NCI-H82 treated with DMSO at 0.1 percent for 48 hours (cell line): ENCODE results near the gene U2AF2.

Experiments
- DNase-seq: peaks from one replicate; lab custom pipeline; 2025; ENCODE audit not compliant: unreplicated experiment; lab: John Stamatoyannopoulos, UW

U2AF2 gene

DNA sequence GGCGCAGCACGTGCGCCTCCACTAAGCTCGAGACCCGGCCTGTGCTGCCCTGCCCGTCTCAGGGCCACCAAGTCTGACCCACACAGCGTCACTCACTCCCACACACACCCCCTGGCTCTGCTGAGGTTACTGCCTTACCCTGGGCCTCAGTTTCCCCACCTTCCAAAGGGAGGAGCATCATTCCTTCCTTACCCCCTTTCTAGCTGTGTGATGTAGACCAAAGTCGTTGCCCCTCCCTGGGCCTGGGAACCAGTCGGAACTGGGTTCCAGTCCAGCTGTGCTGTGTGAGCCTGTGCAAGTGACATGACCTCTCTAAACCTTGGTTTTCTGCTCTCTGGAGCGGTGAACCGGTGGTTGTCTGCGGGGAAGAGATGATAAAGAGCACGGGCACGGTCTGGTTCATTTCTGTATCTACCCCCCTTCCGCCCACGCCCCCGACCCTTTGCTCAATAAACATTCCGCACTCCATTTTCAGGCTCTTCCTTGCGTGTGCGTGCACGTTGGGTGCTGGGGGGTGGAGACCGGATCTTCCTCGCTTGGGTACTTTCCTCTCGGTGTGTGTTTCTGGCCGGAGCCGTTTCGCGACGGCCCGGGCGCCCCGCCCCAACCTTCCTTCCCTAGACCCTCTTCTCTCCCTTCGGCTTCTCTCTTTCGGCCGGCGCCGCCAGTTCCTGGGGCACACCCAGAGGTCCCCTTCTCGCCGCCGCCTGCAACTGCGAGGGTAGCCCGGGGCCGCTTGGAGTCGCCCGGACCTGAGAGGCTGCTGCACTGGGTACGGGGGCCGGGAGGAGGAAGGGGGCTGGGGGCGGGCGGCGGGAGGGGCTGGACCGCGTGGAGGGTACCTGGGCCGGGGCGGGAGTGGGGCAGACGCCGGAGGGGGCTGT, 11.6 kb upstream of the U2AF2 start, which contains the start of gene ZNF581:
ZNF581 (plus strand) TSS at position 647 of the 884 bp plus-strand sequence. CDS start 923 bp downstream, outside the sequence.
- DNase-seq = peak; percentile 54

DNA sequence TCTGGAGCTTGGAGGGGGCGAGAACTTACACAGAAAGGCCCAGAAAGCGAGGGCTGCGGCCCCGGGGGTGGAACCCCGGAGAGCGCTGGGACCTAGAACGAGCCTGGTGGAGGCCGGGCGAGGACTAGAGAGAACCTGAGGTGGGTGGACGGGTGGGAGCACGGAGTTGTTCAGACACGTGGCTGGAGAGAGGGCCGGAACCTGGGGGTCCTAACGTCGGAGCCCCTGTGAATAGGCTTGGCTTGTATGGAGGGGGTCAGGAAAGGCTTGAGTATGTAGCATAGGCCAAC, 11.0 kb upstream of the U2AF2 start:
- no peak for DNase-seq

DNA sequence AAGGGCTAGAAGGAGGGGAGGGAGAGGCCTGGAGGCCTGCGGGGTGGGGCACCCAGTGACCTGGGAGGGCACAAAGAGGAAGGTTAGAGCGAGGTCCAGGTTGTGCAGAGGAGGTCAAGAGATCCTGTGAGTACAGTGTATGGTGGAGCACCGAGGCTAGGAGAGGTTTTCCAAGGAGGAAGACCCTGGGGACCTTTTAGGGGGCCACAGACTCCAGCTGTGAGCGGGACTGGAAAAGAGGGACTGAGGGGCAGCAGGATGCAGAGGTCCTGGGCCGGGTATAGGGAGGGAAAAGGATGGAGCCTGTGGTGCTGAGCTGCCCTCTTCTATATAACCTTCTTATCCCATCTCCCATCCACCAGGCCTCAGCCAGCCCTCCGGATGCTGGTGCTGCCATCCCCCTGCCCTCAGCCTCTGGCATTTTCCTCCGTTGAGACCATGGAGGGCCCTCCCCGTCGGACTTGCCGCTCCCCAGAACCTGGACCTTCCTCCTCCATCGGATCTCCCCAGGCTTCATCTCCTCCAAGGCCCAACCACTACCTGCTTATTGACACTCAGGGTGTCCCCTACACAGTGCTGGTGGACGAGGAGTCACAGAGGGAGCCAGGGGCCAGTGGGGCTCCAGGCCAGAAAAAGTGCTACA, 10.5 kb upstream of the U2AF2 start:
- DNase-seq = no peak

DNA sequence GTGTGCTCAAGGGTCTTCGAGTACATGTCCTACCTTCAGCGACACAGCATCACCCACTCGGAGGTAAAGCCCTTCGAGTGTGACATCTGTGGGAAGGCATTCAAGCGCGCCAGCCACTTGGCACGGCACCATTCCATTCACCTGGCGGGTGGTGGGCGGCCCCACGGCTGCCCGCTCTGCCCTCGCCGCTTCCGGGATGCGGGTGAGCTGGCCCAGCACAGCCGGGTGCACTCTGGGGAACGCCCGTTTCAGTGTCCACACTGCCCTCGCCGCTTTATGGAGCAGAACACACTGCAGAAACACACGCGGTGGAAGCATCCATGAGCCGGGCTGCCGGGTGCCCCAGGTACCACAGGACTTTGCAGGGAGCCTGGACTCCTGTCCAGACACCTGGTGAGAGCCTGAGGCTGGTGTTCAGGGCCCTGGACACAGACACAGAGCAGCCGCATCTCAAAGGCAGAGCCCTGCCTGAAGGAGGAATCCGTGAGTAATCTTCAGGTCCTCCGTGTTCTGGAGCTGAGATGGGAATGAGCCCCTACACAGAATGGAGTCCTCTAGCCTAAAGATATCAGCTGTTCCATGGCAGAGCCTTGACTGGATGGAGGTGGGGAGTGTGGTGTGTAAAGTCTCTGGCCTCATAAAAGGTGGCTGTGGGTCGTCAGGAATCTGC, 9.9 kb upstream of the U2AF2 start:
- DNase-seq = no peak

DNA sequence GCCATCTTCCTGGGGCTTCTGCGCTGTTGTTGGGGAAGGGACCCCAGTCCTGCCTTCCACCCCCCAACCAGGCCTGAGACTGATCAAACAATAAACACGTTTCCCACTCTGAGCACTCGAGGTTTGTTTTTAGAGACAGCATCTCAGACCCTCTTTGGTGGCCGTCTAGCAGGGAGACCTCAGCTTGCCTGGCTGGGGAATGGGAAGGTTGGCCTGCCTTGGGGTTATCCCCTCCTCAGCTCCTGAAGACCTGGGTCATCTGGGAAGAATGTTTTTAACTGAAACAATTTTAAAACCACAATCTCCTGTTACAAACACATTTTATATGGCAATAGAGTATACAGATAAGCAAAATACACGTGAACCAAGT, 9.3 kb upstream of the U2AF2 start:
- DNase-seq = no peak

DNA sequence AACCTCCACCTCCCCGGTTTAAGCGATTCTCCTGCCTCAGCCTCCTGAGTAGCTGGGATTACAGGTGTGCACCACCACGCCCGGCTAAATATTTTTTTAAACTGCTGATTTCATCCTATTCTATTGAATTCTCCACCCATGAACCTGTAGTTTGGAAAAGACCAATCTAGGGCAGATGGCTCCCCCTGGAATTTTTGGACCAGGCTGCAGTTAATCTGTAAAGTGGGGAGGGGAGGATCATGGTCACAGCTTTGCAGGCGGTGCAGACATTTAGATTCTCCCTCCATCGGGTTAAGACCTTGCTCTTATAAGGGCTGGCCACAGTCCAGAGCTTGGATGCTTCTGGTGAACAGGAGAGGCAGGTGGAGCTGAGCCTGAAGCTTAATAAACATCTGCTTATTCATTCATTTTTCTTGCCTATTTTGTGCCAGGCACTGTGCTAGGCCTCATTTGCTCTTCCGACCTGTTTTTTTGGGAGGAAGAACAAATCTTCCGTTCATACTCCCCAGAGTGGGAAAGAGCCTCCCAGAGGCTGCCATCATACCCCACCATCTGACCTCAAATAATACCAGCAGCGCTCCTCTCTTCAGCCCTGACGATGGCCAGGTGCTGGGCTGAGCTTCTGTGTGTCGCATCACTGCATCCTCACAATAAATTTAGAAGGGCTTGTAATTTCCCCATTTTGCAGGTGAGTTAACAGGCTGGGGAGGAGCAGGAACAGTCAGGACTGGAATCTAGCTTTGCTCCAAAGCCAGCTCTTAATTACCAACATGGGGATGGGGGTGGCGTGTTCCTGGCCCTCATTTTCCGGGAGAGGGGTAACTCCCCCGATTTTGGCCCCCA, 7.7 kb upstream of the U2AF2 start:
- DNase-seq = peak; percentile 51

DNA sequence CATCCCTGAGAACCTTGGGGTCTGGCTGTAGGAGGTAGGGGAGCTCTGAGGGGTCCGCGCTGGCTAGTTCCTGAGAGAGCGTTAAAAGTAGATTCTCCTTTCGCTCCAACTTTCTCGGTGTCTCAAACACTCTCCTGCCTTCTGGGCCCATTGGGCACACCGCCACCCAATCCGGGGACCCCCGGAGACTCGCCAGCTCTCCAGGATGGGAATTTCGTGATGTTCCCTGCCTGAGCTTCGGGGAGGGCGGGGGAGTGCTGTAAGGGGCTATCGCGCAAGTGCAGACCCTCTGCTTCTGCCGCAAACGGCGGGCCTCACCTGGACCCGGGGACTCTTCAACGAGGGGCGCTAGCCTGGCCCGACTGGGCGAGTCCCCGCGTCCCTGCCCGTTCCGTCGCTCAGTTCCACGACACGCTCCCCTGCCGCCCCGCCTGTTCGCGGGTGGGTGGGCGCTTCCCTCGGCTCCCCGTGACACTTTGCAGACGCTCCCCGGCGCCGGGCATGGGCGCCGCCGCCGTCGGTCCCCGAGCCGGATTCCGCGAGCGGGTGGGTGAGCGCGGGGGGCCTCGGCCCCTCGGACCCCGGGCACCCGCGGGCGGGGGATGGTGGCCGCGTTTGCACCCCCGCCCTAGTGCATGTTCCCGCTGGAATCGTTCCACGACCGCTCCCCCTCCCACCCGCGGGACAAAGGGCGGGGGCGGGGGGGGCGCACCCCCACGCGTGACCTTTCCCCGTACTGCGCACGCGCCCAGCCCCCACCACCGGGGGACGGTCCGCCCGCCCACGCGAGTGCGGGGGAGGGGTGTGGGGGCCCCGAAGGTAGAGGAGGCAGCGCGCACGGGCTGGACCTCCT, 6.9 kb upstream of the U2AF2 start, which contains the start of gene CCDC106:
CCDC106 (plus strand) TSS at position 481 of the 853 bp plus-strand sequence. CDS start 835 bp downstream, outside the sequence.
- peak; percentile 55 for DNase-seq

DNA sequence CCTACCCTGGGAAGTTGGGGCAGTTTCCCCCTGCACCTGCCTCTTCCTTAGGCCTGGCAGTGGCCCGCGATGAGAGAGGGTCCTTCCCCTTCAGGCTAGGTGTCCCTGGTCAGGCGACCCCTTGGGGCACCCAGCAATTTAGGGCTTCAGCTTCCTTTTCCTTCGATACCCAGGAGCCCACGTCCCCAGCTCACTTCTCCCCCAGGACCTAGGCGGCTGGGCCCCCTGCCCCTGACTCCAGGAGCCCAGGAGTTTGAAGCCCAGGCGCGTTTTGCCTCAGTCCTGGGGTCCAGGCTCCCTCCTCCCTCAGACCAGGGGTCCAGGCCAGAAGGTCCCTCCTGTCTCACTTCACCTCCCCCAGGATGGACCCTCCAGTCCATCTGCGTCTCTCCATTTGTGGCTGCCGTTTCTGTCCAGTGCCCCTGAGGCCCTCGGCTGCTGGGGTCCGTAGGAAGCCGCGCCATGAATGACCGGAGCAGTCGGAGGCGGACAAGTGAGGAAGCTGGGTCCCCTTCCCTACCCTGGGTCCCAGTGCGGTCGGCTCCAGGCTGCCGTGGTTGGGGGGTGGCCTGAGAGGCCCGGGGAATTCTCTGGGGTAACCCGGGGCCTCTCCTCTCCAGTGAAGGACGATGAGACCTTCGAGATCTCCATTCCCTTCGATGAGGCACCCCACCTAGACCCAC, 6.1 kb upstream of the U2AF2 start:
- DNase-seq = no peak

DNA sequence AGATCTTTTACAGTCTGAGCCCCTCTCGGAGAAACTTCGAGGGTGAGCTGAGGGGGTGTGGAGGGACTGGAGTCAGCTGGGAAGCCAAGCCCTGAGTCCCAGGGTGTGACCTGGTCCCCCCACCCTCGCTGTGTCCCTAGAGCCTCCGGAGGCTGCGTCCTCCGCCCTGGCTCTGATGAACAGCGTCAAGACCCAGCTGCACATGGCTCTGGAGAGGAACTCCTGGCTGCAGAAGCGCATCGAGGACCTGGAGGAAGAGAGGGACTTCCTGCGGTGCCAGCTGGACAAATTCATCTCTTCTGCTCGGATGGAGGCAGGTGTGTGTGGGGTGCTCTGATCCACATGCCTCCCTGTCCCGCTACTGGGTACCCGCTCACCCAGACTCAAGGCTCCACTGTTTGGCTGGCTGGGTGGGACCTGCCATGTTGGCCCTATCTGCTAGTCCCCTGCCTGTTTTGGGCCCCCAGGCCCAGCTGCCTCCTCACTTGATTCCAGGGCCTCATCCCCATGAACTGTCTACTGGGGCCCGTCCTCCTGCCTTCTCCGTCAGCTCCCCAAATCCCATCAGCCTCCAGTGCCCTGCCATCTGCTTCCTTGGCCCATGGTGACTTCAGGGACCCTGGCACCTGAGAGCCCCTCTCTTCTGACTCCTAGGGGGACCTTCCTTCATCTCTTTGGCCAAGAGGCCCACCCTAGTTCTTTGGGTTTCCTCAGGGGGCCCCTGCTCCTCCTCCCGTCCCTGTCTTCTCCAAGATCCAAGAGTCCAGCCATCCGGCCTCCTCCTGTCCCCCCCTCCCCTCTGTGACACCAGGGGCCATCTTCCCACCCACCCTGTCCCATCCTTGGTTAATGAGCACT, 5.3 kb upstream of the U2AF2 start:
- DNase-seq = no peak

DNA sequence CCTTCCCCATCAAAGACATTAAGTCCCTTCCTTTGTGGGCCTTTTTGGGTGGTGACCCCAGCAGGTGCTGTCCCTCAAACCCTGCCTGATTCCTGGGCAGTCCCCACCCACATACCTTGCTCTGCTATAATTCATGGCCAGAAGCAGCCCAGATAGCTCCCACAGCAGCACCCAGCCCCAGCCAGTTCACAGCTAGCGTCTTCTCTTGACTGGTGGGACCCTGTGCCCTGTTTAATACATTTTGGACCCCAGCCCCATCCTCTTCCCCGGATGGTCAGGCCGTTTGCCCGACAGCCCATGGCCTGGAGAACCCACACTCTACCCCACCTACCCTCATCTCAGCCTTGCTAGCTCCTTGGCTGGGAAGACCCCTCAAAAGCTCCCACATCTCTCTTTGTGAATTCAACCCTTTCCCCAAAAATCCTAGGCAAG, 4.7 kb upstream of the U2AF2 start:
- no peak for DNase-seq

DNA sequence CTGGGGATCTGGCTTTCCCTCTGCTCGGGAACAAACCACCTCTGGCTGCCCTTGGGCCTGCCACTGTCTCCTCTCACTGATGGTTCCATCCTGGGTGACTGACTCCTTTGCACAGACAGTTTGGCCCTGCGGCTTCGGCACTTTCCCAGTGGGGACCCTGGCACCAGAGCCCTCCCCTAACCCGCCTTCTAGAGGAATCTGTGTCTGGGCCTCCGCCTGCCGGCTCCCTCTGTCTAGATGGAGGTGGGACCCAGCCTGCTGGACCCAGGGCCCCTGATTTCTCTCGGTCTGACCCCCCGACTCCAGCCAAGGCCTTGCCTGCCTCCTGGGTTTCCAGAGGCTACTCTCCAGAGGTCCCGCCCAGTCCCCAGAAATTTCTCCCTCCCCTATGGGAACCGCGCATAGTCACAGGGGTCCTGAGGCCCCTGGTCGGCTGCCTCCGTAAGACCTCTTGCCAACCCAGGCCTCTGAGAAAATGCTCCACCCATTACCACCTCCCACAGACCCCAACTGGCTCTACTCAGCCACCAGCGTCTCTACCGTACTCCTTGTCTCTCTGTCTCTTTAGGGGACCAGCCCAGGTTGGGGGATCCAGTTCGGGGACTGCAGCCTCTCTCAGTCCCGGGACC, 4.1 kb upstream of the U2AF2 start:
- no peak for DNase-seq

DNA sequence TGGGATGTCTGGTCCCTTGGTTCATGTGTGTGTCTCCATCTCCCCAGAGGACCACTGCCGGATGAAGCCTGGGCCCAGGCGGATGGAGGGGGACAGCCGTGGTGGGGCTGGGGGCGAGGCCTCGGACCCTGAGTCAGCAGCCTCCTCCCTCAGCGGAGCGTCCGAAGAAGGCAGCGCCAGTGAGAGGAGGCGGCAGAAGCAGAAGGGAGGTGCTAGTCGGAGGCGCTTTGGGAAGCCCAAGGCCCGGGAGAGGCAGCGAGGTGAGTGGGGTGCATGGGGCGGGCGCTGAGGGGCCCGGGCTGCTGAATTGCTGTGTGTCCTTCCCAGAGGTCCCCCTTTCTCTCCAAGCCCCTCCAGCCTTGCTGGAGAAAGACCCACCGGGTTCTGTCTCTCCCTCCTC, 3.6 kb upstream of the U2AF2 start:
- DNase-seq = no peak

DNA sequence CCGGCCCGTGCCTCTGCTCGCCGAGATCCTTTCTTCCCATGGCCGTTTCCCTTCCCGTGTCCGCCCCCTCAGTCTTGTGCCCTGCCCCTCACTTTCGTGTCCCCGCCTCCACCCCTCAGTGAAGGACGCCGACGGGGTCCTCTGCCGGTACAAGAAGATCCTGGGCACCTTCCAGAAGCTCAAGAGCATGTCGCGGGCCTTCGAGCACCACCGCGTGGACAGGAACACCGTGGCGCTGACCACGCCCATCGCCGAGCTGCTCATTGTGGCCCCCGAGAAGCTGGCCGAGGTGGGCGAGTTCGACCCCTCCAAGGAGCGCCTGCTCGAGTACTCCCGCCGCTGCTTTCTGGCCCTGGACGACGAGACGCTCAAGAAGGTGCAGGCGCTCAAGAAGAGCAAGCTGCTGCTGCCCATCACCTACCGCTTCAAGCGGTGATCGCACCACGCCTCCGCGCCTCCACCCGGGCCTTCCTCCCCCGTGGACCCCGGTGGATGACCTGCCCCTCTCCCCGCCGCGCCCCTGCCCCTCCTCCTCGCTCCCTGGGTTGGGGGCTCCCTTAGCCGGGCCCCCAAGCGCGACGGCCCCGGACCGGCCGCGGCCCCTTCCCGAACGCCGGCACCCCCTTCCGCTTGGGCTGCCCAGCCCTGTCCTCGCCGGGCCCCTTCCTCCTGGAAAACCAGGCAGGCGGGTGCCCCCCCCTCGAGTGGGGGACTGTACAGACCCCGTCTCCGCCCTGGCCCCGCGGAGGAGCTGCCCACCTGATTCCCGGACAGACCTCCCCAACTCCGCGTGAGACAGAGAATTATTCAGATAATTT, 2.3 kb upstream of the U2AF2 start:
- no peak for DNase-seq

DNA sequence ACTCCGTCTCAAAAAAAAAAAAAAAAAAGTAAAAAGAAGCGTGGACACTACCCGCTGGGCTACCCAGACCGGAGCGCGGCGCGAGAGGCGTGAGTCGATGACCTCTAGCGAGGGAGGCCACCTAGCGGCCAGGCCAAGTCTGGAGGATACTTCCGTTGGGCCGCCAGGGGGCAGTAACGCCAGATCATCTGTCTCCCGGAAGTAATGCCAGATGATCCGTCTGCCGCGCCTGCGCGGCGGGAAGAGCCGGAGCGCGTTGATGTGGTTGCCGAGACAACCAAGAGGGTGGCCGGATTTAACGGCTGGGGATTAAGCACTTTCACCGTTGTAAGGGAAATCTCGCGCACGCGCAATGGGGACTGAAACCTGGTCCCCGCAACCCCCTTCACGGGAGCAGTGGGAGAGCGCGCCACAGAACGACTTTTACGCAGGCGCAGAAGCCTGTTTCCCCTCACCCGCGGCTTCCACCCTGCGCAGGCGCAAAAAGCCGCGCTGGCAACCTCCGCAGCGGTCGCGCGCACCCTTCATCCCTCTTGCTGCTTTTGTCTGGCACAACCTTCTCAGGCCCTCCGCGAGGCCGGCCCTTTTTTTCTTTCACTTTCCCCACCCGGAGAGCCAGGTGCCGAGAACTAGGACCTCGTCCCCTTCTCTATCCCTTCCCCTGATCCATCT, 1.0 kb upstream of the U2AF2 start:
- peak; percentile 99 for DNase-seq

DNA sequence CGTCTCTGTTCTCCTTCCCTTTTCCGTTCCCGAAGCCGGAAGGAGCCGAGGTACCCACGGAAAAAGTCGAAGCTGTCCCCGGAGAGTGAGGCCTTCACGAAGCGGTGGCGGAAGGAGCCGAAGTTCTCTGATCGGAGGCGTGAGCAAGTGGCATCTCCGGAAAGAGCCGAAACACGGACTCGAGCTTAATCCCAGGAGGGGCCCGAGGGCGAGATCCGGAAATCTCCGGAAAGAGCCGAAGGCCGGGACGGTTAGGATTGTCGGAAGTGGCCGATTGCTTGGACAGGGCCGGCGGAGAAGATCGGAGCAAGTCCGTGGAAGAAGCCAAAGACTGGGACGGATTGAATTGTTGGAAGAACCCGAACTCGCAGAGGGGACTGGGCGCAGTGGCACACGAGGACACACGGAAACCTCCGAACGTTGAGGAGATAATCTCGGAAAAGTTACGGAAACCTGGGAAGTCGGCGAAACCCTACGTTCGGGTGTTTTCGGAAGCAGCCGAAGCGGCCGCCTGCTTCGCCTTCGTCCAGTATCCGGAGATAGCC, 440 bp upstream of the U2AF2 start:
- peak; percentile 94 for DNase-seq

DNA sequence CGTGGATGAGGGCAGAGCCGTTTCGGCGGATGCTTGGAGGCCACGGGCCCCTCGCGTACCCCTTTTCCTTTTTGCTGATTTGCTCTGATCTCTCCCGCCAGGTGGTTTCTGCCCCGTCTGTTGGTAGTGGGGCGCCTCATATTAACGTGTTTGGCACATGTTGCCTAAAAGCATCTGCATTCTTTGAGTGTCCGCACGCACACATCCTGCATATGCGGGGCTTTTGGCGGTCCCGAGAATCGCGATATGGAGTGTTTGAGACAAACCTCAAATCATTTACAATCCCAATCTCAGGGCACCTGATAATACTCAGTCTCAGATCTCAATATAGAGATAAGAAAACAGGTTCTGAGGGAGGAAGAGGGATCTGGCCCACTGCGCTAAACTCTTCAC, 809 bp downstream of the U2AF2 start:
- DNase-seq = no peak
